Stimulated activated CD8-positive, alpha-beta memory T cell treated with anti-CD3 and anti-CD28 coated beads, Interleukin-12 subunit alpha, Interleukin-12 subunit beta, amount 100 ng/mL, for 24 hours (primary cell): ENCODE data around the gene SCN4B.

Experiments
- DNase-seq: peaks from one replicate; pipeline ENCODE4 v3.0.0-alpha.2; 2020; ENCODE audit errors: extremely low read depth

Gene SCN4B

GRCh38 chr11:118174006-118174567 is 21.5 kb upstream of the SCN4B start:
- DNase-seq: no peak

- no peak for DNase-seq
Measured at GRCh38 chr11:118172356-118172755, 19.7 kb upstream of the SCN4B start.

GRCh38 chr11:118171269-118172062 is 18.8 kb upstream of the SCN4B start:
- DNase-seq: peak; percentile 27

- DNase-seq: no peak
Measured at GRCh38 chr11:118170882-118171268, 18.3 kb upstream of the SCN4B start.

- no peak for DNase-seq
Measured at GRCh38 chr11:118170231-118170630, 17.6 kb upstream of the SCN4B start.

GRCh38 chr11:118169300-118170140 is 16.9 kb upstream of the SCN4B start:
- no peak for DNase-seq

GRCh38 chr11:118168751-118169150 is 16.1 kb upstream of the SCN4B start:
- DNase-seq: no peak

GRCh38 chr11:118168316-118168715 is 15.7 kb upstream of the SCN4B start:
- no peak for DNase-seq

GRCh38 chr11:118167906-118168305 is 15.3 kb upstream of the SCN4B start:
- no peak for DNase-seq

- no peak for DNase-seq
Measured at GRCh38 chr11:118167253-118167652, 14.6 kb upstream of the SCN4B start.

- no peak for DNase-seq
Measured at GRCh38 chr11:118166641-118167040, 14.0 kb upstream of the SCN4B start.

GRCh38 chr11:118164885-118165284 is 12.3 kb upstream of the SCN4B start:
- DNase-seq: no peak

- DNase-seq: no peak
Measured at GRCh38 chr11:118163494-118163893, 10.9 kb upstream of the SCN4B start.

GRCh38 chr11:118162846-118163245 is 10.2 kb upstream of the SCN4B start:
- DNase-seq: no peak

GRCh38 chr11:118161786-118162185 is 9.2 kb upstream of the SCN4B start:
- no peak for DNase-seq

- DNase-seq: no peak
Measured at GRCh38 chr11:118157186-118157895, 4.7 kb upstream of the SCN4B start.

GRCh38 chr11:118156531-118157185 is 4.0 kb upstream of the SCN4B start:
- DNase-seq: no peak

- no peak for DNase-seq
Measured at GRCh38 chr11:118155776-118156530, 3.3 kb upstream of the SCN4B start.

GRCh38 chr11:118154641-118155040 is 2.0 kb upstream of the SCN4B start:
- no peak for DNase-seq

- DNase-seq: no peak
Measured at GRCh38 chr11:118153976-118154375, 1.4 kb upstream of the SCN4B start.

GRCh38 chr11:118153516-118153915 is 893 bp upstream of the SCN4B start:
- DNase-seq: no peak
